MCF 10A (cell line): ENCODE data around the gene TRAPPC2L. TPM values are rescaled to one million over a fixed set of nuclear protein-coding genes. Genes with fewer than 3 reads are reported as not detected.

Experiments used
- BruUV-seq: library from RNA; stranded (reverse); fragments of 400-500 nt; replicated peaks from 2 replicates; lab custom pipeline; 2021; lab: Mats Ljungman, UMichigan
- CTCF ChIA-PET: fragments of 300-600 bp; sonication (Branson Sonifier 250); formaldehyde crosslinking; extraction: SDS; loops from one replicate; lab custom pipeline; 2021; ENCODE audit warnings: antibody characterized with exemption, inconsistent platforms; lab: Yijun Ruan, JAX
- POLR2A ChIA-PET: fragments of 300-600, 350-650 bp; sonication (Branson Sonifier 250); formaldehyde crosslinking; extraction: SDS; loops from one replicate; lab custom pipeline; 2020; ENCODE audit warnings: antibody characterized with exemption, inconsistent platforms; lab: Yijun Ruan, JAX
- DNase-seq: peaks from one replicate; pipeline ENCODE4 v3.0.0-alpha.2; 2018; ENCODE audit not compliant: unreplicated experiment
- H3K27ac Mint-ChIP-seq: one replicate; pipeline ENCODE4 v1.8.0; 2022; ENCODE audit warnings: mild to moderate bottlenecking, low read depth, mixed read lengths; ENCODE audit not compliant: unreplicated experiment
- H3K27me3 Mint-ChIP-seq: one replicate; pipeline ENCODE4 v1.8.0; 2022; ENCODE audit warnings: mixed read lengths; ENCODE audit not compliant: insufficient read depth, unreplicated experiment
- H3K36me3 Mint-ChIP-seq: one replicate; pipeline ENCODE4 v1.8.0; 2022; ENCODE audit warnings: mild to moderate bottlenecking, moderate library complexity, mixed read lengths; ENCODE audit not compliant: insufficient read depth, unreplicated experiment
- H3K4me1 Mint-ChIP-seq: one replicate; pipeline ENCODE4 v1.8.0; 2022; ENCODE audit warnings: mixed read lengths; ENCODE audit not compliant: insufficient read depth, unreplicated experiment
- H3K4me3 Mint-ChIP-seq: one replicate; pipeline ENCODE4 v1.8.0; 2022; ENCODE audit warnings: mild to moderate bottlenecking, moderate library complexity, mixed read lengths; ENCODE audit not compliant: unreplicated experiment
- H3K9me3 Mint-ChIP-seq: one replicate; pipeline ENCODE4 v1.8.0; 2022; ENCODE audit warnings: mixed read lengths; ENCODE audit not compliant: unreplicated experiment
- CTCF ChIP-seq: fragments of 200-600 bp; IDR thresholded peaks from one replicate; pipeline ENCODE4 v1.8.0; 2022; ENCODE audit warnings: antibody characterized with exemption, mild to moderate bottlenecking; ENCODE audit not compliant: unreplicated experiment
- intact Hi-C: fragments of 100-400 bp; cut with micrococcal nuclease; formaldehyde crosslinking; loops from 2 replicates; pipeline ENCODE4 v1.14.1; 2022
- total RNA-seq: library from RNA; stranded (reverse); gene quantifications from 2 replicates; pipeline ENCODE4 v1.2.3, GENCODE V29; 2022

TRAPPC2L gene
- total RNA-seq, 1 experiment from 2014 or later, result 35.6 TPM

- Mint-ChIP-seq H3K9me3 (no peaks in the 10 kb centered on the region), H3K4me3 (no peak overlapping the region), H3K36me3 (no peaks in the 10 kb centered on the region), H3K4me1 (no peaks in the 10 kb centered on the region), H3K27me3 (peaks cover 10% of the 10 kb centered on the region), H3K27ac (no peak overlapping the region)
- no TSS peak for BruUV-seq
- ChIA-PET POLR2A (no interaction called here), CTCF (no interaction called here)
- DNase-seq, result no peak
- TF ChIP-seq CTCF, result no peak
- intact Hi-C loops, result no loop called here
Measured at GRCh38 chr16:88901718-88902337, 44.9 kb downstream of the TRAPPC2L start.

- DNase-seq, result no peak
- Mint-ChIP-seq H3K9me3 (no peaks in the 10 kb centered on the region), H3K4me3 (no peak overlapping the region), H3K36me3 (no peaks in the 10 kb centered on the region), H3K27me3 (peaks cover 10% of the 10 kb centered on the region), H3K27ac (no peak overlapping the region), H3K4me1 (peaks cover 3% of the 10 kb centered on the region)
- intact Hi-C loops, result no loop called here
- ChIA-PET POLR2A (no interaction called here), CTCF (no interaction called here)
- TF ChIP-seq CTCF, result no peak
- no TSS peak for BruUV-seq
Measured at GRCh38 chr16:88902744-88903143, 45.8 kb downstream of the TRAPPC2L start.

GRCh38 chr16:88903267-88903666 lies 46.3 kb downstream of the TRAPPC2L start:
- peaks cover 8% of the 10 kb centered on the region for H3K27me3 Mint-ChIP-seq
- H3K4me3 Mint-ChIP-seq, result no peak overlapping the region
- no peak for DNase-seq
- no TSS peak for BruUV-seq
- peaks cover 5% of the 10 kb centered on the region for H3K4me1 Mint-ChIP-seq
- H3K9me3 Mint-ChIP-seq, result no peaks in the 10 kb centered on the region
- H3K36me3 Mint-ChIP-seq, result no peaks in the 10 kb centered on the region
- intact Hi-C loops, result no loop called here
- CTCF ChIA-PET, result no interaction called here
- no peak for TF ChIP-seq CTCF
- POLR2A ChIA-PET, result no interaction called here
- H3K27ac Mint-ChIP-seq, result no peak overlapping the region

GRCh38 chr16:88904676-88905365 lies 47.9 kb downstream of the TRAPPC2L start:
- peaks cover 5% of the 10 kb centered on the region for H3K4me1 Mint-ChIP-seq
- H3K27me3 Mint-ChIP-seq, result no peaks in the 10 kb centered on the region
- POLR2A ChIA-PET, result interaction anchor here (0.6 kb wide), 1 partner anchor 19 kb away, joined by 3 read pairs; no protein-coding TSS in a partner anchor
- H3K36me3 Mint-ChIP-seq, result no peaks in the 10 kb centered on the region
- H3K27ac Mint-ChIP-seq, result no peak overlapping the region
- H3K4me3 Mint-ChIP-seq, result no peak overlapping the region
- no TSS peak for BruUV-seq
- no peak for DNase-seq
- H3K9me3 Mint-ChIP-seq, result no peaks in the 10 kb centered on the region
- CTCF ChIA-PET, result no interaction called here
- intact Hi-C loops, result no loop called here
- no peak for TF ChIP-seq CTCF
